Hepatocyte (in vitro differentiated cells): ENCODE data around the gene SRP14.

ENCODE experiments used
- EZH2 ChIP-seq: fragments of 200-600 bp; sonication (generic); IDR thresholded peaks from 2 replicates; pipeline ENCODE4 v1.6.1; 2016; ENCODE audit warnings: antibody characterized with exemption, mild to moderate bottlenecking, borderline replicate concordance
- EZH2phosphoT487 ChIP-seq: fragments of 200-600 bp; sonication (generic); IDR thresholded peaks from one replicate; pipeline ENCODE4 v1.6.1; 2018; ENCODE audit warnings: antibody characterized with exemption, mild to moderate bottlenecking, low read depth, moderate library complexity; ENCODE audit not compliant: unreplicated experiment, severe bottlenecking
- TF ChIP-seq, protein P1 (sequence below): fragments of 200-600 bp; sonication (generic); IDR thresholded peaks from 2 replicates; pipeline ENCODE4 v1.5.1; 2016; ENCODE audit warnings: antibody characterized with exemption, mild to moderate bottlenecking; ENCODE audit not compliant: poor library complexity

- TF ChIP-seq, protein P1, sequence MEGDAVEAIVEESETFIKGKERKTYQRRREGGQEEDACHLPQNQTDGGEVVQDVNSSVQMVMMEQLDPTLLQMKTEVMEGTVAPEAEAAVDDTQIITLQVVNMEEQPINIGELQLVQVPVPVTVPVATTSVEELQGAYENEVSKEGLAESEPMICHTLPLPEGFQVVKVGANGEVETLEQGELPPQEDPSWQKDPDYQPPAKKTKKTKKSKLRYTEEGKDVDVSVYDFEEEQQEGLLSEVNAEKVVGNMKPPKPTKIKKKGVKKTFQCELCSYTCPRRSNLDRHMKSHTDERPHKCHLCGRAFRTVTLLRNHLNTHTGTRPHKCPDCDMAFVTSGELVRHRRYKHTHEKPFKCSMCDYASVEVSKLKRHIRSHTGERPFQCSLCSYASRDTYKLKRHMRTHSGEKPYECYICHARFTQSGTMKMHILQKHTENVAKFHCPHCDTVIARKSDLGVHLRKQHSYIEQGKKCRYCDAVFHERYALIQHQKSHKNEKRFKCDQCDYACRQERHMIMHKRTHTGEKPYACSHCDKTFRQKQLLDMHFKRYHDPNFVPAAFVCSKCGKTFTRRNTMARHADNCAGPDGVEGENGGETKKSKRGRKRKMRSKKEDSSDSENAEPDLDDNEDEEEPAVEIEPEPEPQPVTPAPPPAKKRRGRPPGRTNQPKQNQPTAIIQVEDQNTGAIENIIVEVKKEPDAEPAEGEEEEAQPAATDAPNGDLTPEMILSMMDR: no peak
- TF ChIP-seq EZH2phosphoT487 (no peak), EZH2 (no peak)
These were observed 8.6 kb upstream of the SRP14 start for GRCh38 chr15:40047415-40048210.
